Measurements from ENCODE around the gene TEN1.

DNA sequence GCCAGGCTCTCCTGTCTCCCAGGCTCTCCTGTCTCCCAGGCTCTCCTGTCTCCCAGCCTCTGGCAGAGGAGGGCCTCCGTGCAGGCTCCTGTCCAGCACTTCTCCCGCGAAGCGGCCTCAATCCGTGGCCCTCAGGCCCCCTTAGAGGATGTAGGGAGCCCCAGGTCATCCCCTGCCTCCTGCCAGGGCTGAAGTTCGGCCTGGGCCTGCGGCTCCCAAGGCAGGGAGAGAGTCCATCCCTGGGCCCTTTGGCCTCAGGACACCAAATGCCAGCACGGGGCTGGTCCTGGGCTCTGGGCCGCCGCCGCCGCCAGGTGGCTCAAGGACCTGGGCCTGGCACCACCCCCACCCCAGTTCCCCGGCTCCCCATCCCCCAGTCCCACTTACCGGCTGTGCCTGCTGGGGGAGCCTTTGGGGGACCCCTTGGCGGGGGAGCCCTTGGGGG is 47.7 kb downstream of the TEN1 start:
- TF ChIP-seq, protein P1, sequence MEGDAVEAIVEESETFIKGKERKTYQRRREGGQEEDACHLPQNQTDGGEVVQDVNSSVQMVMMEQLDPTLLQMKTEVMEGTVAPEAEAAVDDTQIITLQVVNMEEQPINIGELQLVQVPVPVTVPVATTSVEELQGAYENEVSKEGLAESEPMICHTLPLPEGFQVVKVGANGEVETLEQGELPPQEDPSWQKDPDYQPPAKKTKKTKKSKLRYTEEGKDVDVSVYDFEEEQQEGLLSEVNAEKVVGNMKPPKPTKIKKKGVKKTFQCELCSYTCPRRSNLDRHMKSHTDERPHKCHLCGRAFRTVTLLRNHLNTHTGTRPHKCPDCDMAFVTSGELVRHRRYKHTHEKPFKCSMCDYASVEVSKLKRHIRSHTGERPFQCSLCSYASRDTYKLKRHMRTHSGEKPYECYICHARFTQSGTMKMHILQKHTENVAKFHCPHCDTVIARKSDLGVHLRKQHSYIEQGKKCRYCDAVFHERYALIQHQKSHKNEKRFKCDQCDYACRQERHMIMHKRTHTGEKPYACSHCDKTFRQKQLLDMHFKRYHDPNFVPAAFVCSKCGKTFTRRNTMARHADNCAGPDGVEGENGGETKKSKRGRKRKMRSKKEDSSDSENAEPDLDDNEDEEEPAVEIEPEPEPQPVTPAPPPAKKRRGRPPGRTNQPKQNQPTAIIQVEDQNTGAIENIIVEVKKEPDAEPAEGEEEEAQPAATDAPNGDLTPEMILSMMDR (conservative IDR thresholded peaks at IDR 0.05 in 1 of 2, IDR thresholded peaks at IDR 0.05 in 1 of 2; ENCODE audit: low read depth in 1 of 2, low read length in 2 of 2) = no peak
- TF ChIP-seq EZH2 (IDR thresholded peaks at IDR 0.05; ENCODE audit: low read length, missing control alignments) = no peak
